ENCODE results near the gene DNPH1. TPM values are rescaled to one million over a fixed set of nuclear protein-coding genes. Genes with fewer than 3 reads are reported as not detected.

DNPH1 gene
- total and polyA plus RNA-seq, 4 donors, result 18.1 to 70.6 (median 67.0) TPM

- peak overlapping the region; percentile 70 for H3K27ac ChIP-seq (ENCODE audit: low read depth, low read length)
- peak; percentile 45 to 92 (median 68) for DNase-seq (ENCODE audit: low read depth in 4 of 6, low spot score in 6 of 6)
Measured at GRCh38 chr6:43247114-43247999, 18.1 kb upstream of the DNPH1 start.

GRCh38 chr6:43246301-43247113 lies 17.2 kb upstream of the DNPH1 start:
- peaks cover 44% of the 10 kb centered on the region for H3K4me1 ChIP-seq (ENCODE audit: control insufficient read depth, insufficient read depth, low read length)
- no peaks in the 10 kb centered on the region for H3K9me3 ChIP-seq (ENCODE audit: control insufficient read depth, insufficient read depth, low read length)
- peak overlapping the region; percentile 75 for H3K4me3 ChIP-seq (ENCODE audit: low read depth, low read length)
- peak overlapping the region; percentile 70 for H3K27ac ChIP-seq (ENCODE audit: low read depth, low read length)
- H3K27me3 ChIP-seq (ENCODE audit: control insufficient read depth, insufficient read depth, low read length), result peaks cover 12% of the 10 kb centered on the region
- peak in 5 of 6 donors; percentile 26 to 85 (median 43) for DNase-seq (ENCODE audit: low read depth in 4 of 6, low spot score in 6 of 6)
- 5% methylated on average over 12 of the region's 27 CpGs for WGBS (ENCODE audit: insufficient coverage)
- H3K36me3 ChIP-seq (ENCODE audit: control insufficient read depth, insufficient read depth, low read length), result peaks cover 19% of the 10 kb centered on the region

More at GRCh38 chr6:43247114-43247999, 18.1 kb upstream of the DNPH1 start:
- Histone ChIP-seq H3K27me3 (ENCODE audit: control insufficient read depth, insufficient read depth, low read length) (peaks cover 9% of the 10 kb centered on the region), H3K4me1 (ENCODE audit: control insufficient read depth, insufficient read depth, low read length) (peaks cover 45% of the 10 kb centered on the region), H3K4me3 (ENCODE audit: low read depth, low read length) (peak overlapping the region; percentile 75), H3K9me3 (ENCODE audit: control insufficient read depth, insufficient read depth, low read length) (no peaks in the 10 kb centered on the region), H3K36me3 (ENCODE audit: control insufficient read depth, insufficient read depth, low read length) (peaks cover 26% of the 10 kb centered on the region)
- under 1% methylated on average over 37 of the region's 46 CpGs for WGBS (ENCODE audit: insufficient coverage)

- DNase-seq (ENCODE audit: low read depth in 4 of 6, low spot score in 6 of 6), result peak in 1 of 6 donors; percentile 8
- no peak overlapping the region for H3K27ac ChIP-seq (ENCODE audit: low read depth, low read length)
- H3K36me3 ChIP-seq (ENCODE audit: control insufficient read depth, insufficient read depth, low read length), result peaks cover 7% of the 10 kb centered on the region
- peaks cover 15% of the 10 kb centered on the region for H3K27me3 ChIP-seq (ENCODE audit: control insufficient read depth, insufficient read depth, low read length)
- no peaks in the 10 kb centered on the region for H3K9me3 ChIP-seq (ENCODE audit: control insufficient read depth, insufficient read depth, low read length)
- peak overlapping the region; percentile 35 for H3K4me3 ChIP-seq (ENCODE audit: low read depth, low read length)
- 8% methylated on average over 37 of the region's 37 CpGs for WGBS (ENCODE audit: insufficient coverage)
- peaks cover 38% of the 10 kb centered on the region for H3K4me1 ChIP-seq (ENCODE audit: control insufficient read depth, insufficient read depth, low read length)
Measured at GRCh38 chr6:43243664-43244321, 14.5 kb upstream of the DNPH1 start.

- Histone ChIP-seq H3K4me1 (ENCODE audit: control insufficient read depth, insufficient read depth, low read length) (peaks cover 35% of the 10 kb centered on the region), H3K27me3 (ENCODE audit: control insufficient read depth, insufficient read depth, low read length) (peaks cover 15% of the 10 kb centered on the region), H3K9me3 (ENCODE audit: control insufficient read depth, insufficient read depth, low read length) (no peaks in the 10 kb centered on the region), H3K36me3 (ENCODE audit: control insufficient read depth, insufficient read depth, low read length) (peaks cover 7% of the 10 kb centered on the region), H3K27ac (ENCODE audit: low read depth, low read length) (no peak within 1 kb of the TSS), H3K4me3 (ENCODE audit: low read depth, low read length) (peak within 1 kb of the TSS; percentile 35)
- peak in 4 of 6 donors; percentile 46 to 93 (median 66) for DNase-seq (ENCODE audit: low read depth in 4 of 6, low spot score in 6 of 6)
- 6% methylated on average over 47 of the region's 47 CpGs for WGBS (ENCODE audit: insufficient coverage)
Measured at GRCh38 chr6:43242908-43243663, 13.8 kb upstream of the DNPH1 start, which contains the start of gene TTBK1. Gene TTBK1, plus strand, starts transcription at chr6:43243481. Its CDS starts 3,180 bp downstream, at chr6:43246661.

GRCh38 chr6:43241446-43241845 lies 12.2 kb upstream of the DNPH1 start:
- Histone ChIP-seq H3K36me3 (ENCODE audit: control insufficient read depth, insufficient read depth, low read length) (peaks cover 2% of the 10 kb centered on the region), H3K27me3 (ENCODE audit: control insufficient read depth, insufficient read depth, low read length) (peaks cover 18% of the 10 kb centered on the region), H3K9me3 (ENCODE audit: control insufficient read depth, insufficient read depth, low read length) (no peaks in the 10 kb centered on the region), H3K4me3 (ENCODE audit: low read depth, low read length) (no peak overlapping the region), H3K4me1 (ENCODE audit: control insufficient read depth, insufficient read depth, low read length) (peaks cover 19% of the 10 kb centered on the region), H3K27ac (ENCODE audit: low read depth, low read length) (no peak overlapping the region)
- 93% methylated on average over 2 of the region's 2 CpGs for WGBS (ENCODE audit: insufficient coverage)
- DNase-seq (ENCODE audit: low read depth in 4 of 6, low spot score in 6 of 6), result no peak

GRCh38 chr6:43240950-43241349 lies 11.7 kb upstream of the DNPH1 start:
- no peak for DNase-seq (ENCODE audit: low read depth in 4 of 6, low spot score in 6 of 6)
- Histone ChIP-seq H3K27me3 (ENCODE audit: control insufficient read depth, insufficient read depth, low read length) (peaks cover 18% of the 10 kb centered on the region), H3K4me1 (ENCODE audit: control insufficient read depth, insufficient read depth, low read length) (peaks cover 14% of the 10 kb centered on the region), H3K4me3 (ENCODE audit: low read depth, low read length) (no peak overlapping the region), H3K36me3 (ENCODE audit: control insufficient read depth, insufficient read depth, low read length) (no peaks in the 10 kb centered on the region), H3K9me3 (ENCODE audit: control insufficient read depth, insufficient read depth, low read length) (no peaks in the 10 kb centered on the region), H3K27ac (ENCODE audit: low read depth, low read length) (no peak overlapping the region)
- 100% methylated on average over 1 of the region's 1 CpG for WGBS (ENCODE audit: insufficient coverage)

- H3K4me3 ChIP-seq (ENCODE audit: low read depth, low read length), result no peak overlapping the region
- no CpG with 5 or more reads among the region's 2 CpGs for WGBS (ENCODE audit: insufficient coverage)
- H3K27me3 ChIP-seq (ENCODE audit: control insufficient read depth, insufficient read depth, low read length), result peaks cover 18% of the 10 kb centered on the region
- no peak overlapping the region for H3K27ac ChIP-seq (ENCODE audit: low read depth, low read length)
- peaks cover 5% of the 10 kb centered on the region for H3K4me1 ChIP-seq (ENCODE audit: control insufficient read depth, insufficient read depth, low read length)
- DNase-seq (ENCODE audit: low read depth in 4 of 6, low spot score in 6 of 6), result no peak
- H3K9me3 ChIP-seq (ENCODE audit: control insufficient read depth, insufficient read depth, low read length), result no peaks in the 10 kb centered on the region
- no peaks in the 10 kb centered on the region for H3K36me3 ChIP-seq (ENCODE audit: control insufficient read depth, insufficient read depth, low read length)
Measured at GRCh38 chr6:43239054-43239453, 9.8 kb upstream of the DNPH1 start.

- no peaks in the 10 kb centered on the region for H3K4me1 ChIP-seq (ENCODE audit: control insufficient read depth, insufficient read depth, low read length)
- H3K27ac ChIP-seq (ENCODE audit: low read depth, low read length), result no peak overlapping the region
- no peaks in the 10 kb centered on the region for H3K9me3 ChIP-seq (ENCODE audit: control insufficient read depth, insufficient read depth, low read length)
- no peak overlapping the region for H3K4me3 ChIP-seq (ENCODE audit: low read depth, low read length)
- H3K27me3 ChIP-seq (ENCODE audit: control insufficient read depth, insufficient read depth, low read length), result peaks cover 5% of the 10 kb centered on the region
- DNase-seq (ENCODE audit: low read depth in 4 of 6, low spot score in 6 of 6), result no peak
- WGBS (ENCODE audit: insufficient coverage), result no CpG with 5 or more reads among the region's 2 CpGs
- no peaks in the 10 kb centered on the region for H3K36me3 ChIP-seq (ENCODE audit: control insufficient read depth, insufficient read depth, low read length)
Measured at GRCh38 chr6:43235841-43236240, 6.6 kb upstream of the DNPH1 start.

Data from spinal cord (tissue), 10 donors.